ENCODE measurements around the gene GLP1R. TPM values are rescaled to one million over a fixed set of nuclear protein-coding genes. Genes with fewer than 3 reads are reported as not detected.

Gene GLP1R
- total RNA-seq, 1 experiment from 2014 or later = 1.8 TPM

GRCh38 chr6:39086711-39087110, 38.1 kb downstream of the GLP1R start (continued):
- TF ChIP-seq ZSCAN18 (CRISPR knock-in tag; IDR thresholded peaks at IDR 0.05) (no peak), E2F1 (CRISPR knock-in tag; IDR thresholded peaks at IDR 0.05) (no peak), GRHL2 (CRISPR knock-in tag; IDR thresholded peaks at IDR 0.05; ENCODE audit: insufficient replicate concordance, severe bottlenecking) (no peak)

GRCh38 chr6:39087197-39087596, 38.6 kb downstream of the GLP1R start:
- Mint-ChIP-seq H3K27me3 (ENCODE audit: low read depth) (no peaks in the 10 kb centered on the region; the same call in 1 of the 2 replicates), H3K36me3 (no peaks in the 10 kb centered on the region), H3K27ac (no peak overlapping the region), H3K9me3 (no peaks in the 10 kb centered on the region), H3K4me3 (no peak overlapping the region), H3K4me1 (peaks cover 45% of the 10 kb centered on the region)
- ChIA-PET POLR2A (no interaction called here), CTCF (interaction anchor here (0.6 to 3.4 kb wide), 9 partner anchors 12 to 384 kb away, joined by 3 to 87 read pairs (median 9); no protein-coding TSS in a partner anchor)
- DNase-seq (ENCODE audit: low spot score) (no peak), ATAC-seq (no peak)
- TF ChIP-seq TEAD1 (CRISPR knock-in tag; IDR thresholded peaks at IDR 0.05) (no peak), ATF6 (CRISPR knock-in tag; IDR thresholded peaks at IDR 0.05) (no peak), FOXJ3 (CRISPR knock-in tag; IDR thresholded peaks at IDR 0.05; ENCODE audit: borderline replicate concordance) (no peak), ZNF317 (CRISPR knock-in tag; IDR thresholded peaks at IDR 0.05; ENCODE audit: borderline replicate concordance, low read depth) (no peak), ATF2 (CRISPR knock-in tag; IDR thresholded peaks at IDR 0.05; ENCODE audit: borderline replicate concordance, low read depth) (no peak), ZNF263 (CRISPR knock-in tag; IDR thresholded peaks at IDR 0.05; ENCODE audit: low read depth) (no peak), MAX (CRISPR knock-in tag; IDR thresholded peaks at IDR 0.05) (no peak), ATF1 (CRISPR knock-in tag; IDR thresholded peaks at IDR 0.05) (no peak), CTCF (IDR thresholded peaks at IDR 0.05) (no peak), MLX (CRISPR knock-in tag; IDR thresholded peaks at IDR 0.05) (no peak), ZNF532 (CRISPR knock-in tag; IDR thresholded peaks at IDR 0.05; ENCODE audit: borderline replicate concordance) (no peak), ZNF396 (CRISPR knock-in tag; IDR thresholded peaks at IDR 0.05; ENCODE audit: borderline replicate concordance) (no peak), AR (CRISPR knock-in tag; IDR thresholded peaks at IDR 0.05) (no peak), OVOL2 (CRISPR knock-in tag; IDR thresholded peaks at IDR 0.05; ENCODE audit: borderline replicate concordance) (no peak), GABPB1 (CRISPR knock-in tag; IDR thresholded peaks at IDR 0.05) (no peak), SMAD4 (CRISPR knock-in tag; IDR thresholded peaks at IDR 0.05) (no peak), ESRRA (CRISPR knock-in tag; IDR thresholded peaks at IDR 0.05; ENCODE audit: borderline replicate concordance) (no peak)

All from WTC11 (cell line).